ENCODE measurements around the gene NDUFS2.

The NDUFS2 gene

DNA sequence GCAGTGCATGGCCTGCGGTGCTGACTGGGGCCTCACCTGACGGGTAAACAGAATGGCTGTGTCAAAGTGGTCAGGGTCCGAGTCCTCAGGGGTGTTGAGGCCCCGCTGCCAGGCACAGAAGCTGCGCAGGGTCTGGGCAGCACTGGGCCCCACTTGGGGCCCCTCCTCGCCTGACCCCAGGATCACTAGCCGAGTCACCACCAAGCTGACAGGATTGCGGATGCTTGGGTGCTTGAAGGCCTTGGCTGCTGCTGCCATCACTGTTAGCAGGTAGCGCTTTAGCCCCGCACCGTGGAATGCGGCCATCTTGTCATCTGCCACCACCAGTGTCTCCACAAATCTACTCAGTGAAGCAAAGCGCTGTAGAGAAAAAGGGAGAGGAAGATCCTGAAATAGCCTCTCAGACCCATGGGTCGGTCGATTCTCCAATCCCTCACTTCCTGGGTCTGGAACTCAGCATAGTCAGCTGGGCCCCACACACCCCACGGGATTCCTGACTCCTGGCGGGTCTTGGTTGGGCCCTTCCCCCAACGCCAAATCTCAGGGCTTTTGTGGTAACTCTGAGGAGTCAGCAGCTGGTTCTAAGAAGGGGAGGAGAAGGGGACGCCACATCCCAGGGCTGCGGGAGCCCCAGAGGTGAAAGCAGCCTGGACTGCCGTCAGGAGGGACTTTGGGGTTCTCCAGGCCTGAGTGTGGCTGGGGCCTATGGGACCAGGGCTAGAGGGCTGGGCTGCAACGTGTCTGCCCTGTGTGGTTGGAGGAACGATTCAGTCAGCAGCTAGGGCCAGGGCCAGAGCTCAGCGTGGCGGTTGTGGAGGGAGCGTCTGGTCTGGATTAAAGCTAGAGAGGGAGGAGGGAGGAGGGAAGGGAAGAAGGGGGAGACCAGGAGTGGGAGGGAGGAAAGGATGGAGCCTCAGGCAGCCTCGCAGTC is 5.4 kb upstream of the NDUFS2 start:
- DNase-seq = no peak

DNA sequence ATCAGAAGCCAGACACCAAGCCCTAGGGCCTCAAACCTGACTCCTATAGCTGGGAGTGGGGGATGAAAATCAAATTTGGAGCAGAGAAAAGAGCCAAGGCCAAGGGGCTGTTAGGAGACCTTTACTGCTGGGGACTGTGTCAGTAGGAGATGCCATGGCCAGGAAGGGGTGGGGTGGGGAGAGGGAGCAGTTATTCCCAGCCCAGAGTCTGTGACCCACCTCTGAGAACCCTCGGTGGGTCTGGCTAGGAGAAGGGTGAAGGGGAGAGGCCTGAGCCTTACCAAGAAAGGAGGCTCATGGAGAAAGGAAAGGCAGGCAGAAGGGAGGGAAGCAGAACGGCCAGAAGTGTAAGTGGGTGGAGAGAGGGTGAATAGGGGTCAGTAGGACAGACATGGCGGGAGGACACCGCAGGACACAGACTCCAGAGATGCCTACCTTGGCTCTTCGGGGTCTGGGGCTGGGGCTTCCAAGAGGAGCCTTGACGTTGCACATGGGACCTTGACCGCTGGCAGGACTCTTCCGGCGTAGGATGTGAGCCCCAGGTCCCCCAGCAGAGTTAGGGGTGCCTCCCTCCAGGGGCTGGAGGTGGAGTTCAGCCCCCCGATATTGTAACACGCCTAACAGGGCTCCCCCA is 4.5 kb upstream of the NDUFS2 start:
- no peak for DNase-seq

DNA sequence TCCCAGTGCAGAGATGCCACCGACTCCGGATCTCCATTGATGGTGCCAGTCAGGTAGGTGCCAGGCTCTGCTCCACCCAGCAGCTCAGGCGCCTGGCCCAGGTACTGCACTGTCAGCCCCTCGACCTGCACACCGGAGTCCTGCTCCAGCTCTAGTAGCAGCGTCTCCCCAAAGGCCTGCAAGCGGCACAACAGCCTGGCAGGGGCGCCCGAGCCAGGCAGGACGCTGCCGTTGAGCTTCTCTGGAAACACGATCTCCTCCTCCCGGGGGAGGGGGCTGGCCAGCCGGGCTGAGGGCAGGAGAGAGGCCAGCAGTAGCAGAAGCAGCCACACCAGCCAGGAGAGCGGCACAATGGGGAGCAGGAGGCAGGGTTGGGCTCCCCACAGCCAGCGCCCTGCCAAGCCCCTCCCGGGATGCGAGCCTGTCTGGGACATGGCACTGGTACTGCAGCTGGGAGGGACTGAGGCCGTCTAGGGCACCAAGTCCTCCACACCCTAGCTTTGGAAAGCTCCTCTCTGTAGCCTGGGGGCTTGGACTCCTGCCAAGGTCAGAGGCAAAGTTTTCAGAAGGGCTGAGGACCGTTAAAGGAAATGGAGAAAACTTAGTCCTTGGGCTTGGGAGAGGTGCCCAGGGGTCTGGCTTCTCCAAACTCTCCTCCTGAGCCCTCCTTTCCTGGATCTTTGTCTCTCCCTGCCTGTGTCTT is 3.8 kb upstream of the NDUFS2 start:
- DNase-seq = peak; percentile 31

DNA sequence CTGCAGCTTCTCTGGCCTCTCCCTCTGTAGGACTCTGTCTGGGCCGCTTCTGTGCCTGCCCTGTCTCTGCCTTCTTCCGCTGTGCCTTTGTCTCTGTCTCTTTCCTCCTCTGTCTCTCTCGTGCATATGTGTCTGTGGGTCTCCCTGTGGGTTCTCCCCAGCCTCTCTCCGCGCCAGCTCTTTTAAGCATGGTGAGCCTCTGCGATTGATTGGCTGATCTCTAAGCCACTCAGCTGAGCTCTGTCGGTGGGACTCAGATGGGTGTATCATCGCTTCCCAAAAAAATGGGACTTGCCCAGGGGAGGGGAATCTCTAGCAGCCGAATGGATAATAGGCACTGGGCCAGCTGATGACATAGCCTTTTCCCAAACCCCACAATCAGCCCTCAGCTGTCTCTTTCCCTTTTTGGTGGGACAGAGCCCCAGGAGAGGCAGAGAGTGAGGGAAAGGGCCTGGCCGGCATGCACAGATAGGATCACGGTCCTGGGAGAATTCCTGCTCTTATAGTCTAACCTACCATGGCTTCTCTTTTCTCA is 3.2 kb upstream of the NDUFS2 start, which contains the start of gene ADAMTS4:
Gene ADAMTS4, minus strand, starts transcription at position 158 of the 535 bp plus-strand sequence. CDS start 427 bp downstream, outside the sequence.
- no peak for DNase-seq

DNA sequence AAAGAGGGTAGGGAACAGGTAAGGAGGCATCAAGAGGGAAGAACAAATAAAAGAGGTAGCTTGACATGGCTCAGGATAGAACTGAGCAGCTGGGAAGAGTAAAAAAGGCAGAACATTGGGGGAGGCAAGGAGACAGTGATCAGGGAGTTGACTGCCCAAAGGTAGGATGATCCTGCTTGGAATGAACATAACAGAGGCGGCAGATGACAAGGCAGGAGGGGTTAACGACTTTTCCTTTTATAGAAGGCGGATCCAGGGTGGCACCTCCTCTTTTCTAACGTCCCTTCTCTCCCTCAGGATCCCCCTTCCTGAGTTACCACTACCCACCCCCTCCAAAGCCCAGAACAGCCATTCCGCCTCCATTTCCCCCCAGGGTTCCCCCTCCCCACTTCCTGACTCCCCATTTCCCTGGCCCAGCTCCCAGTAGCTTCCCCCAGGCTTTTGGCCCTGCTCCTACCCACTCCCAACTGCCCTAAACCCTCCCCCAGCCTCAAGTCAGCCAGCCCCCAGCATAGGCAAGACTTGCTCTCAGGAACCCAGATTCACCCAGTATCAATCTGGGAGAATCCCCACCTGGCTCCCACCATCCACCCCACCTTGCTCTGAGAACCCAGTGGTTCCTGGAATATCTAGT is 2.5 kb upstream of the NDUFS2 start:
- no peak for DNase-seq

DNA sequence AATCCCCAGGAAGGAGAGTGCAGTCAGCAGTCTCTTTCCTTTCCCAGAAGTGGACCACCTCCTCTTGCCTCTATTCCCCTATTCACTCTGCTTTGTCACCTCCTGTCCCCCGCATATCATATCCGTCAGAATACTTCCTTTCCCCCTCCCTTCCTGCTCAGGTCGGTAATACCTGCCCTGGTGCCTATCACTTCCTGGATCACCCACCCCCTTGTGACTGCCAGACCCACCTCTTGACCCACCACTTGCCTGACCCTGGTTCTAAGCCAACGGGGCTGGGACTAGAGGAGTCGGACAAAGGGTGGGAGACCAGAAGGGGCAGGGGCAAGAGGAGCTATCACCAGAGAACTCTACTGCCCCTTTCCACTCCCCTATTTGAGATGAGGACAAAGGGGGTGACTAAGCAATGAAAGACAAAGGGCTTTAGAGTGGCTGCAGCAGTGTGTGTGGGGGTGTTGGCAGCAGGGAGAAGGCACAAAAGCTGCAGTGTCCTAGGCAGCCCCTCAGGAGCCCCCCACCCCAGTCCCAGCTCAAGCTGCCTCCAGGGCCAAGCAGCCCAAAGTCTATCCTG is 1.7 kb upstream of the NDUFS2 start:
- DNase-seq = no peak

DNA sequence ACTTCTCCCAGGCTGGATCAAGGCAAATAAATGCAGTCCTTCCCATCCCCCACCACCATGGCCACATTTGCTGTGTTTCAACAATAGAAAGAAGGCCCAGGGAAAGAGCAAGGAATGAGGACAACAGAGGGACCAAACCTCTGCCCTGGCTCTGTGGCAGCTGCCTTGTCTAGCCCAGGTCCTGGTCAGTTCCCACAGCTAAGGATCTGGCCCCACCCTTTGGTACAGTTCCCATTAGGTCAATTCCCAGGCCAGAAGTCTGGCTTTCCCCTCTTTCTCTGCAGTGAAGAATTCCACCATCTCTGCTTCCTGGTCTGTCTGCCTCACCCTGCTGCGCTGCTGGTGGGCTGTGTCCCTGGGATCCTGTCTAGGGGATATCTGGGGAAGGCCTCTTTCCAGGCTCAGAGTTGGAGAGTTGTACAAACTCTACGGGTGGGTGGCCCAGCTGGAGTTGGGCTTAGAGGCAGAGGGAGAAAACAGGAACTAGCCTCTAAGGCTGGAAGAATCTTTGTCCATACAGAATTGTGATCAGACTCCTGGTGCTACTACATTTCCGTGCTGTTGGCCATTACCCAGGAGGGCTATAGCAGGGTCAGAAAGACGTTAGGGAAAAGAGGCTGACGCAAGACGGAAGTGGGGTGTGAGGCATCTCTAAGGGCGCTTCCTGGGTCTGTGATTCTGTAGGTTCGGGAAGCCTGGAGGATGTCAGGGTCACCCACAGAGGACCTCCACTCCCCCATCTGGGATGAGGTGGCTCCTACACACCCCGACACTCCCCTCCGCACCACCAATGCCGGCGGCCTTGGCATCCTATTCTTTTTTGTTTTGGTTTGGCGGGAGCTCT is 953 bp upstream of the NDUFS2 start:
- no peak for DNase-seq

DNA sequence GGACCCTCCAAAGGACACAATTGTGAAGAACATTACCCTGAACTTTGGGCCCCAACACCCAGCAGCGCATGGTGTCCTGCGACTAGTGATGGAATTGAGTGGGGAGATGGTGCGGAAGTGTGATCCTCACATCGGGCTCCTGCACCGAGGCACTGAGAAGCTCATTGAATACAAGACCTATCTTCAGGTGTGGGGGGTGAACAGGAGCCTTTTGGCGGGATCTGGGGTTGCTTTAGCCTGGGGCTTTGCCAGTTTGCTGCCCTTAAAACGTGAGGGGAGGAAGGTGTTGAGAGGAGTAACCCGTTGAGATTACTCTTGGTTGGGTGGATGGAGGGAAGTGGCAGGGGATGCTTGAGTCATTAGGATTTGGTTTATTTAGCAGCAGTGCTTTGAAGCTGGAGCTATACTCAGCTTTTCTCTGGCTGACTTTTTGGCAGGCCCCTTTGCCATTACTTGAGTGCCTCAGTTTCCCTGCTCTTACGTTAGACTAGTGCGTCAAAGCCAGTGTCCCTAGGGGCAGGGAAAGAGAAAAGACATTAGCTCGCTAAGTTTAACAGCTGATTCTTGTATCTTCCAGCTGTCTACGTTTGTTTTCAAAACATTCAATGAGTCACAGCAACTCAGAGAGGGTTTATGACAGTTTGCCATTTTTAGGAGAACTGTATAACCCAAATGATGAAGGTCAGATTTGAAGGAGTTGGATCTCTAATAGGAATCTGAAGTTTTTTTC is 4.4 kb downstream of the NDUFS2 start:
- DNase-seq = no peak

DNA sequence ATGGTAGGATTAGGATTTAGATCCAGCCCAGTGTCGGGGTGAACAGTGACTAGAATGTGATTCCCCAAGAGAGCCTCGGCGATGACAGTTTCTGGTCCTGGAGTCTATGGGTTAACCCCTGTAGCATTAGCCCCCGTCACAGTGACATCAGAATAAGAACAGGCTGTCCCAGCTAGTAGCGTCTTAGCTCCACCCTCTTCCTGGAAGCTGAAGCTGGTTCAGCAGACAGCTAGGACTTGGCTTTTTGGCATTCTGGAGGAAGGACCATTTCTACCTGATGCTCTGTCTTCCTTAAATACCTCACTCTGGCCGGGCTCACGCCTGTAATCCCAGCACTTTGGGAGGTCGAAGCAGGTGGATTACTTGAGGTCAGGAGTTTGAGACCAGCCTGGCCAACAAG is 5.0 kb downstream of the NDUFS2 start:
- no peak for DNase-seq

DNA sequence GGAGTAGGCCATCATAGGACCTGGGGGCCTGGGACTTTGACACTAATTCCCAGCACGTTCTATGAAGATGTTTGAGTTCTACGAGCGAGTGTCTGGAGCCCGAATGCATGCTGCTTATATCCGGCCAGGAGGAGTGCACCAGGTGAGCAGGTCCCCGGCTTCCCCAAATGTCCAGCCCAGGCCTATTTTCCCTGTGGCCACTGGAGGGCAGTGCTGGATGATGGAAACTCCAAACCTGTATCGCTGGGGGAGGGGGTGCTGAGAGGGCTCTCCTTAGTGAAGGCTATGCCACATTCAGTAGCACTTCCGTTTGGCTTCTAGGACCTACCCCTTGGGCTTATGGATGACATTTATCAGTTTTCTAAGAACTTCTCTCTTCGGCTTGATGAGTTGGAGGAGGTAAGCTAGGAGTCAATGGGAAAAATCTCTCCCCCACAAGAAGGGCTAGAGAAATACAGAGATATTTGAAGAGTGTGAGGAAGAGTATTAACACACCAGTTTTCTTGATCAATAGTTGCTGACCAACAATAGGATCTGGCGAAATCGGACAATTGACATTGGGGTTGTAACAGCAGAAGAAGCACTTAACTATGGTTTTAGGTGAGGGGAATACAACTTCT is 7.7 kb downstream of the NDUFS2 start:
- peak; percentile 59 for DNase-seq

DNA sequence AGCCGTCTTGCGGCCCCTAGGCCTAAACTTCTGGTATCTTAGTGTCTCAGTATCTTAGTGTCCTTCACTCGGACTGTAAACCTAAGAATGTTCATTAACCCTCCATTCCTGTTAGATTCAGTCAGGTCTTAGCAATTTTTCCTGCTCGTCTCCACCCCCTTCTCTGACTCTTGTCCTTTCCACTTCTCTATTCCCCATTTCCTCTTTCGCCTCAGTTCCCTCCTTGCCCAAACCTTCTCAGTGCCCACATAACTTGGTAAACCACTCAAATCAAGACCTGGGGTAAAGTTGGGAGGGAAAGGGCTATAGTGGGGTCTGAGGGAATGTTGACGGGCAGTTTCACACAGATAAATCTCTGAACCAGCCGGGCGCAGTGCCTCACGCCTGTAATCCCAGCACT is 12.2 kb downstream of the NDUFS2 start:
- DNase-seq = no peak

DNA sequence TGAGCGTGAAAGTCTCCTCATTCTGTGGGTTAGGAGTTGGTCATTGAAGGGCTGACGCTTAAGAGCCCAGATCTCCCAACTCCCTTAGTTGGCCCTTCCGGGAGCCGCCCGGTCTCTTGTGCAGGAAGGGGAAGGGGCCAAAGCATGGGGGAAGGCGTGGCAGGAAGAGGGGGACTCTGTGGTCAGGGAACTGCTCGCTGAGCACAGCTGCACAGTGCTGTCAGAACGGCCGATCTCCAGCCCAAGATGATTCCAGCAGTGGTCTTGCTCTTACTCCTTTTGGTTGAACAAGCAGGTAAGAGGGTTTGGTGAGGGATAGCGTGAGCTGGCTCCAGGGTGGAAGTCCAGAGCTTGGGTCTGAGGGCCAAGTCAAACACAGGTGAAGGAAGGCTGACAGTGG is 12.9 kb downstream of the NDUFS2 start, which contains the start of gene FCER1G:
Gene FCER1G, plus strand, starts transcription at position 220 of the 400 bp plus-strand sequence. Its CDS starts 27 bp downstream, at position 247.
- DNase-seq = no peak

DNA sequence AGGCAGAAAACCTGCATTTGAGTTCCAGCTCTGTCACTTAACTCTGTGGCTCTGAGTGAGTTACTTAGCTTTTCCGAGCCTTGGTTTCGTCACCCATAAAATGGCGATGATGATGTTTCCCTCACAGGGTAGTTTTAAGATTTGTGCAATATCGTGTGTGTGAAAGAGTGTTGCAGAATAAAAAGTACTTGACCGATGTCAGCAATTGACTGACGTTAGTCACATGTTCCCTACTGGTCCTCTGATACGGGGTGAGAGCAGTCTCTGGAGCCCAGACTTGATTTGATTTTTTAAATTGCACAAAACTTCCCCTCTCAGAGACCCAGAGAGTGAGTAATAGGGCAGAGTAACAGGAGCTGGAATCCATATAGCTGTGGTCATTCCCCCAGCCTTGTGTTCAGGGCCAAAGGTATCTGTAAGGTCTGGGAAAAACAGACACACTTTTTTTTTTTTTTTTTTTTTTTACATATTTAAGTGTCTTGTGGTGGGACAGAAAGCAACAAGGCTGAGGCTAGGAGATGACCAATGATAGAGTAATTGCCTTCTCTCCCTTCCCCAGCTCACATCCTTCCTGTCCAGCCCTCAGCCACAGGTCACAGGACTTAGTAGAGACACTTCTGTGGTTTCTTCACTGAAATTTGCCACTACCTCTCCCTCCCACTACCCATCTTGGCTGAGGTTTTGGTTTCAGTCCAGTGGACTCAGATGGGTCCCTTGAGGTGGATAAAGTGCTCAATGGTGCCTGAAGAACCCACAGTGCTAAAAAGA is 15.0 kb downstream of the NDUFS2 start:
- DNase-seq = no peak

DNA sequence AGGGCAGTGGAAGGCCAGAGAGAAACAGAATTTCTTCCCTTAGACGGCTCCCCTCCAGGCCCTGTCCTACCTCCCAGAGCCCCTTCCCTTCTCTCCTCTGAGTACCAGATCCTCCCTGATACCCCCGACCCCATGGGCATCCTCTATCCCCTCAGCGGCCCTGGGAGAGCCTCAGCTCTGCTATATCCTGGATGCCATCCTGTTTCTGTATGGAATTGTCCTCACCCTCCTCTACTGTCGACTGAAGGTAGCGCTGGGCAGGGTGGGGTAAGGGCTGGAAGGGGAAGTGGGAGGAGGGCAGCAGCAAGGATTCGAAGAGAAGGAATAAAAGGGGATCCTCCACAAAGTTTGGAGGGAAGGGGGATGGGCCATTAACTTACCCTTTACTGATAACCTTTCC is 15.7 kb downstream of the NDUFS2 start:
- DNase-seq = no peak

DNA sequence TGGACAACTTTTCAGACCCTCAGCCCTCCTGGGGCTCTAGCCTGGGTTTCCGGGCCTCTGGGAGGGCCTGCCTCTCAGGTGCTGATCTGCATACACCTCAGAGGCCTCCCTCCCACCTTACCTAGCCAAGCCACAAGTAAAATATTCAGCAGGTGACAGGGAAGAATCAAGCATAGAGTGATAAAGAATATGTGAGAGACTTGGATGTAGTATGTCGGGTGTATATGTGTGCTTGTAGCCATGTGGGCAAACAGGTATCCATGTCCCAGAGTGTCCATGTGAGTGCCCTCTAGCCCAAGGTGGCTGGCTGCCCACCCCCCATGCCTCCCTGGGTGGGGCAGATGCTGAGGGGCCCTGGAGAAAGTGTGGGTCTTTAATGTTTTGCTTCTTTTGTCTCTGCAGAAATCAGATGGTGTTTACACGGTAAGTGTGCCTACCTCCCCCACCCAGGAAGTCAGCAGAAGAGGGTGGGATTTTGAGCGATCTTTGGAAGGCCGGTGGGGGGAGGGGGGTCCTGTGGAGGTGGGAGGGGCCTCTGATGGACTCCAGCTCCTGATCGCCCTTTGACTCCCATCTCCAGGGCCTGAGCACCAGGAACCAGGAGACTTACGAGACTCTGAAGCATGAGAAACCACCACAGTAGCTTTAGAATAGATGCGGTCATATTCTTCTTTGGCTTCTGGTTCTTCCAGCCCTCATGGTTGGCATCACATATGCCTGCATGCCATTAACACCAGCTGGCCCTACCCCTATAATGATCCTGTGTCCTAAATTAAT is 16.3 kb downstream of the NDUFS2 start:
- DNase-seq = no peak

DNA sequence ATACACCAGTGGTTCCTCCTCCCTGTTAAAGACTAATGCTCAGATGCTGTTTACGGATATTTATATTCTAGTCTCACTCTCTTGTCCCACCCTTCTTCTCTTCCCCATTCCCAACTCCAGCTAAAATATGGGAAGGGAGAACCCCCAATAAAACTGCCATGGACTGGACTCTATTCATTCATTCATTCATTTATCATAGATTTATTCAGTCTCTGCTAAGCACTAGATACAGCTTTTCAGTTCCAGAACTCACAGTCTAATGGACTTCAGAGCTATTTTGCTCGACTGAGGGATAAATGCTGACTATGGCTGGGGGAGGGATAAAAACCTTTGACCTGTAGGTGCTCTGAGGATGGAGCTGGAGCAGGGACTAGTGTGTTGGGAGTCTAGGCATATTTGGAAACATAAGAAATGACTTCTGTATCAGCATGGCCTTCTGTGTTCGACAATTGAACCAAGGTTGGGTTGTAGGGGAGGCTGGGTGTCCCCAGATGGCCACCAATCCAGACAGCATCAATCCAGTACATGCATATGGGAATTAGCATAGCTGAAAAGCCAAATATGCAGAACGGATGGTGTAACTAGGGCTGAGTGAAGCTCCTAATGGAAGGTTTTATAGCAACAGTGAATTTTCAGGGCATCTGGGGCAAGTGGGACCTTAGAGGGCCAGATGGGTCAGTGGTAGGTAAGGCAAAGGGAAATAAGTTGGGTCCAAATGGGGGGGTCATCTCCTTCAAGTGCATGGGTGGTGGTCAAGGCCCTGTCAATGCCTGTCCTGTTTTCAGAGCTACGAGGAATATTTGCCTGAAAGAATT is 17.1 kb downstream of the NDUFS2 start:
- DNase-seq = no peak

DNA sequence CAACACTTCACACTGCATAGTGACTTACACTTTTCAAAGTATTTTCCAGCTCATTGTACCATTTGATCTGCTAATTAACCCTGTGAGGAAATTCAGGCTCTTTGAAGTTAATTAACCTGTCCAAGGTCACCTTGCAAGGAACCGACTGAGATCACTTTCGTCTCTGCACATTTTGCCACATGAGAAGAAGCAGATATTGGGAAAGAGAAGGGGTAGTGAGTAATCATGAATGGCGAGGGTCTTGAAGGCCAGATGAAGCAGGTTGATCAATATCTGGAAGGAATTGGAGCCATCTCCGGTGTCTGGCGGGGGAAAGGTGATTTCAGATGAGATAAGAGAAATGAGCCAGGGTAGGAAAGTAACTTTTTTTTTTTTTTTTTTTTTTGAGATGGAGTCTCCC is 17.8 kb downstream of the NDUFS2 start:
- DNase-seq = no peak

All from NCI-H1092 (cell line).